ENCODE results near the gene OR2L3. TPM values are rescaled to one million over a fixed set of nuclear protein-coding genes. Genes with fewer than 3 reads are reported as not detected.
"Not testable (repeated sequence)": the region's sequence is repeated elsewhere in the genome, so short reads cannot be mapped to it uniquely, and the experiment has no call there.

The OR2L3 gene
- total RNA-seq, 4 donors from 2014 or later, result 0.13 to 0.42 TPM; not detected in 2

DNA sequence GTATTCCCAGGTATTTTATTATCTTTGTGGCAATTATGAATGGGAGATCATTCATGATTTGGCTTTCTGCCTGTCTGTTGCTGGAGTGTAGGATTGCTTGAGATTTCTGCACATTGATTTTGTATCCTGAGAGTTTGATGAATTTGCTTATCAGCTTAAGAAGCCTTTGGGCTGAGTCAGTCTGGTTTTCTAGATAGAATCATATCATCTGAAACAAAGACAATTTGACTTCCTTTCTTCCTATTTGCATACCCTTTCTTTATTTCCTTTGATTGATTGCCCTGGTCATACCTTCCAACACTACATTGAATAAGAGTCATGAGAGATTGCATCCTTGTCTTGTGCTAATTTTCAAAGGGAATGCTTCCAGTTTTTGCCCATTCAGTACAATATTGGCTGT, 8.0 kb downstream of the OR2L3 start:
- Histone ChIP-seq H3K4me1 (no peaks in the 10 kb centered on the region), H3K9me3 (no peaks in the 10 kb centered on the region), H3K27me3 (no peaks in the 10 kb centered on the region), H3K27ac (no peak overlapping the region), H3K4me3 (replicated peaks in 1 of 3) (no peak overlapping the region), H3K36me3 (no peaks in the 10 kb centered on the region)
- TF ChIP-seq POLR2A (IDR thresholded peaks at IDR 0.05), result no peak
- intact Hi-C loops (cut with DNase I), result no loop called here
- no peak for DNase-seq

DNA sequence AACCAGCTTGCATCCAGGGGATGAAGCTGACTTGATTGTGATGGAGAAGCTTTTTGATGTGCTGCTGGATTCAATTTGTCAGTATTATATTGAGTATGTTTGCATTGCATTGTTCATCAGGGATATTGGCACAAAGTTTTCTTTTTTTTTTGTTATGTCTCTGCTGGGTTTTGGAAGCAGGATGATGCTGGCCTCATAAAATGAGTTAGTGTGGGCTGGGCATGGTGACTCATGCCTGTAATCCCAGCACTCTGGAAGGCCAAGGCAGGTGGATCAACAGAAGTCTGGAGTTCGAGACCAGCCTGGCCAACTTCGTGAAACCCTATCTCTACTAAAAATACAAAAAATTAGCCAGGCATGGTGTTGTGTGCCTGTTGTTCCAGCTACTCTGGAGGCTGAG, 8.6 kb downstream of the OR2L3 start:
- intact Hi-C loops (cut with DNase I), result no loop called here
- no peak overlapping the region for H3K27ac ChIP-seq
- no peaks in the 10 kb centered on the region for H3K9me3 ChIP-seq
- 73 to 76% methylated on average over 2 of the region's 2 CpGs for WGBS, 2 donors
- H3K36me3 ChIP-seq, result no peaks in the 10 kb centered on the region
- no peak overlapping the region for H3K4me3 ChIP-seq (replicated peaks in 1 of 3)
- no peaks in the 10 kb centered on the region for H3K4me1 ChIP-seq
- DNase-seq, result no peak
- TF ChIP-seq, protein P1, sequence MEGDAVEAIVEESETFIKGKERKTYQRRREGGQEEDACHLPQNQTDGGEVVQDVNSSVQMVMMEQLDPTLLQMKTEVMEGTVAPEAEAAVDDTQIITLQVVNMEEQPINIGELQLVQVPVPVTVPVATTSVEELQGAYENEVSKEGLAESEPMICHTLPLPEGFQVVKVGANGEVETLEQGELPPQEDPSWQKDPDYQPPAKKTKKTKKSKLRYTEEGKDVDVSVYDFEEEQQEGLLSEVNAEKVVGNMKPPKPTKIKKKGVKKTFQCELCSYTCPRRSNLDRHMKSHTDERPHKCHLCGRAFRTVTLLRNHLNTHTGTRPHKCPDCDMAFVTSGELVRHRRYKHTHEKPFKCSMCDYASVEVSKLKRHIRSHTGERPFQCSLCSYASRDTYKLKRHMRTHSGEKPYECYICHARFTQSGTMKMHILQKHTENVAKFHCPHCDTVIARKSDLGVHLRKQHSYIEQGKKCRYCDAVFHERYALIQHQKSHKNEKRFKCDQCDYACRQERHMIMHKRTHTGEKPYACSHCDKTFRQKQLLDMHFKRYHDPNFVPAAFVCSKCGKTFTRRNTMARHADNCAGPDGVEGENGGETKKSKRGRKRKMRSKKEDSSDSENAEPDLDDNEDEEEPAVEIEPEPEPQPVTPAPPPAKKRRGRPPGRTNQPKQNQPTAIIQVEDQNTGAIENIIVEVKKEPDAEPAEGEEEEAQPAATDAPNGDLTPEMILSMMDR (IDR thresholded peaks at IDR 0.05), result no peak
- TF ChIP-seq POLR2A (IDR thresholded peaks at IDR 0.05), result no peak
- no peaks in the 10 kb centered on the region for H3K27me3 ChIP-seq

DNA sequence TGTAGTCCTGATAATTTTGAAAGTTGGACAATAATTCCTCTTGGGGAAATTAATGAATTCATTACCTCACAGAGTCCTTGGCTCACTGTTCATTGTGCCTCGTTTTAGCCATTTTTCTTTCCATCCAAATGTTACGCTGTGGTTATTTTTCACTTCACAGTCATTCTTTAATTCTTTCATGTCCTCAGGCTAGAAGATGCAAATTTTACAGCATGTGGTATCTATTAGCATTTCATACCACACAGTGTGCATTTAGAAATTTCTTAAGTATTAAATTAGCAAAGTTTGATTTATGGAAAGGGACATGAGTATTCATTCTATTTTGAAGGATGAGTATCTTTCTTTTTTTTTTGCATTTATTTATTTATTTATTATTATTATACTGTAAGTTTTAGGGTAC, 18.4 kb downstream of the OR2L3 start:
- 80 to 82% methylated on average over 2 of the region's 2 CpGs for WGBS, 2 donors
- Histone ChIP-seq H3K4me3 (replicated peaks in 1 of 3) (no peak overlapping the region), H3K9me3 (no peaks in the 10 kb centered on the region), H3K27ac (no peak overlapping the region), H3K4me1 (no peaks in the 10 kb centered on the region), H3K27me3 (no peaks in the 10 kb centered on the region), H3K36me3 (no peaks in the 10 kb centered on the region)
- no peak for TF ChIP-seq POLR2A (IDR thresholded peaks at IDR 0.05)
- TF ChIP-seq, protein P1 (IDR thresholded peaks at IDR 0.05), result no peak
- intact Hi-C loops (cut with DNase I), result no loop called here
- no peak for DNase-seq

DNA sequence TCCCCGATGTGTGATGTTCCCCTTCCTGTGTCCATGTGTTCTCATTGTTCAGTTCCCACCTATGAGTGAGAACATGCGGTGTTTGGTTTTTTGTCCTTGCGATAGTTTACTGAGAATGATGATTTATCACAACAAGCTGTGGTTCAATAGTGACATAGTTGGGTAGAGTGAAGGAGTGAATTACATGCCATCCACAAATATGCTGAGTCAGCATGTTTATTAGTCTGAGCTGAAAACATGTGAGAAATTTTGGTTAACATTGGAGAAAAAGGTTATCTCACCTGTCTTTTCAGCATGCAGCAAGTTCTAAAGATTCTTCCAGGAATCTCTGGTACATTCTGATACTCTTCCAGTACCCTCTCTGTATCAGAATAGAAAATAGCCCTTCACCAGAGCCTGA, 19.0 kb downstream of the OR2L3 start:
- TF ChIP-seq POLR2A (IDR thresholded peaks at IDR 0.05), result no peak
- TF ChIP-seq, protein P1 (IDR thresholded peaks at IDR 0.05), result no peak

DNA sequence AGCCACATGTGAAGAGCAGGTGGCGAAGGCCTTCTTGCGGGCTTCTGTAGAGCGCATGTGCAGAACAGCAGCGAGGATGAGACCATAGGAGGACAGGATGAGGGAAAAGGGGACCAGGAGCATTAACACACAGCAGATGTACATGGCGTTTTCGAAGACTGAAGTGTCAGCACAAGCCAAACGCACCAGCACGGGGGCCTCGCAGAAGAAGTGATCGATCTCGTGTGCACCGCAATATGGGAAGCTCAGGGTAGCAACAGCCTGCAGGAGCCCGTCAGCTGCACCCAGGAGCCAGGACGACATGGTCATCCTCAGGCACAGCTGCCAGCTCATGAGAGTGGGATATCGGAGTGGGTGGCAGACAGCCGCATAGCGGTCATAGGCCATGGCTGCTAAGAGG, 37.2 kb downstream of the OR2L3 start:
- H3K9me3 ChIP-seq; H3K36me3 ChIP-seq; H3K4me3 ChIP-seq (replicated peaks in 1 of 3); H3K4me1 ChIP-seq; H3K27me3 ChIP-seq; DNase-seq; intact Hi-C loops (cut with DNase I); H3K27ac ChIP-seq: not testable (repeated sequence)
- WGBS, 2 donors, result 87% methylated on average over 7 to 12 of the region's 17 CpGs

More for the DNA sequence above, 19.0 kb downstream of the OR2L3 start:
- Histone ChIP-seq H3K27ac (no peak overlapping the region), H3K4me3 (replicated peaks in 1 of 3) (no peak overlapping the region), H3K9me3 (no peaks in the 10 kb centered on the region), H3K27me3 (no peaks in the 10 kb centered on the region), H3K4me1 (no peaks in the 10 kb centered on the region), H3K36me3 (no peaks in the 10 kb centered on the region)
- 95 to 96% methylated on average over 3 of the region's 3 CpGs for WGBS, 2 donors
- no peak for DNase-seq
- intact Hi-C loops (cut with DNase I), result no loop called here

DNA sequence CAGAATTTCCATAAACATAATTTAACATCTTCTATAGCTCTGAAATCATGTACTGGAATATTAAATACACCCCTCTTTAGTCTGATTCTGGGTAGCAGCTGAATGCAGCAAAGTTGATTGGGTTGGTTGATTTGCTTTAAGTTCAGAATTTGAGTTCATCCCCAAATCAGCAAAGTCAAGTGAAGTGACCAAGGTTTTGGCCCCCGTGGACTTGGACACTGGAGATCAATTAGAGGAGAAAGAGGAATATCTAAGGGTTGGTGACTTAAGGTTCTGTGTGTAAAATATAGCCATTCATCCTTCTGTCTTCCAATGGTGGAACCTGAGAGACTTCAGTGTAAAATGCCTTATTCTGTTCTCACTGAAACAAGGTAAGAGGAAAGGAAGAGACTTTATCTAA, 48.2 kb downstream of the OR2L3 start, which contains the start of gene OR2L13:
Gene OR2L13, plus strand, starts transcription at position 301 of the 400 bp plus-strand sequence. CDS start 4,192 bp downstream, outside the sequence.
- Histone ChIP-seq H3K9me3 (no peaks in the 10 kb centered on the region), H3K27me3 (no peaks in the 10 kb centered on the region), H3K4me3 (replicated peaks in 1 of 3) (no peak within 1 kb of the TSS), H3K36me3 (no peaks in the 10 kb centered on the region), H3K27ac (no peak within 1 kb of the TSS), H3K4me1 (no peaks in the 10 kb centered on the region)
- DNase-seq, result no peak
- intact Hi-C loops (cut with DNase I), result no loop called here
- TF ChIP-seq, protein P1 (IDR thresholded peaks at IDR 0.05), result no peak
- TF ChIP-seq POLR2A (IDR thresholded peaks at IDR 0.05), result no peak
- WGBS, 2 donors, result 48 to 71% methylated on average over 1 of the region's 1 CpG

All from thyroid gland (tissue), 4 donors.